Suprapubic skin (tissue), 4 donors: ENCODE data around the gene SGO2. TPM values are rescaled to one million over a fixed set of nuclear protein-coding genes. Genes with fewer than 3 reads are reported as not detected.

Experiments used
- DNase-seq, 2 donors: peaks; one replicate each; pipeline ENCODE4 v3.0.0-alpha.2; 2019; ENCODE audit warnings: low spot score in 2 of 2
- H3K27ac ChIP-seq: fragments of 200-600 bp; sonication (generic); one replicate; pipeline ENCODE4 v1.5.1; 2019
- H3K27me3 ChIP-seq: fragments of 200-600 bp; sonication (generic); one replicate; pipeline ENCODE4 v1.5.1; 2019
- H3K36me3 ChIP-seq: fragments of 200-600 bp; sonication (generic); one replicate; pipeline ENCODE4 v1.5.1; 2019
- H3K4me1 ChIP-seq: fragments of 200-600 bp; sonication (generic); one replicate; pipeline ENCODE4 v1.5.1; 2019
- H3K4me3 ChIP-seq: fragments of 200-600 bp; sonication (generic); one replicate; pipeline ENCODE4 v1.5.1; 2019; ENCODE audit warnings: mild to moderate bottlenecking
- H3K9me3 ChIP-seq: fragments of 200-600 bp; sonication (generic); one replicate; pipeline ENCODE4 v1.5.1; 2019
- CTCF ChIP-seq, 2 donors: fragments of 200-600 bp in 1 of 2; fragments of 450-650 bp in 1 of 2; sonication (generic) in 1 of 2; IDR thresholded peaks; one replicate each; pipeline ENCODE4 v1.5.1; 2016 to 2019; ENCODE audit warnings: antibody characterized with exemption in 2 of 2, mild to moderate bottlenecking in 1 of 2, moderate library complexity in 1 of 2
- EP300 ChIP-seq: sonication (generic); formaldehyde crosslinking; IDR thresholded peaks from one replicate; pipeline ENCODE4 v1.6.1; 2017; ENCODE audit warnings: antibody characterized with exemption
- POLR2A ChIP-seq, 2 donors: fragments of 450-650 bp; IDR thresholded peaks; one replicate each; pipeline ENCODE4 v1.6.1; 2017; ENCODE audit warnings: antibody characterized with exemption in 2 of 2, mild to moderate bottlenecking in 2 of 2, moderate library complexity in 2 of 2
- POLR2AphosphoS5 ChIP-seq, 3 donors: sonication (generic); formaldehyde crosslinking; IDR thresholded peaks; one replicate each; pipeline ENCODE4 v1.6.1; 2017; ENCODE audit warnings: antibody characterized with exemption in 3 of 3
- WGBS: methylation state at CpG from one replicate; pipeline ENCODE4 v1.1.5; 2018; 5-methylcytosine and 5-hydroxymethylcytosine counted together
- total RNA-seq, 4 donors: library from RNA; depleted of rRNA; stranded (reverse); fragments of >200 nt; gene quantifications; one replicate each; pipeline ENCODE4 v1.1.0, GENCODE V29; 2016

SGO2 gene
- total RNA-seq, 4 donors from 2014 or later = 2.0 to 3.5 (median 2.8) TPM

DNA sequence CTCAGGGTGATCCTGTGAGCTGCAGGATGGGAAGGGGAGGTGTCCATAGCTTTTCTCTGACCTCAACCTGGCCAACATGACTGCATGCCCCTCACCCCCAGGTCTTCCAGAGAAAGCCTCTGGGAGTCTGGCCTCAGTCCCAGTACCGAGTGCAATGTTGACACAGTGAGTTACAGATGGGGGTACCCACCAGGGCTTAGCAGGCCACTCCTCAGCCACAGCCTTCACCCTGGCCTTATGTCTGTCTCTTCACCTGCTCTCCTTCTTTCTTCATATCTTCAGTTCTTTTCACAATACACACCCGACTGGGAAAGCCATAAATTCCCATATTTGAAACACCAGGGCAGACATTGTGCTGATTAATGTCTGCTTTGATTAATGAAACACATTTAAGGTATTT, 93.3 kb downstream of the SGO2 start:
- Histone ChIP-seq H3K27ac (no peak overlapping the region), H3K27me3 (no peaks in the 10 kb centered on the region), H3K36me3 (peaks cover 15% of the 10 kb centered on the region), H3K4me1 (no peaks in the 10 kb centered on the region), H3K4me3 (no peak overlapping the region), H3K9me3 (no peaks in the 10 kb centered on the region)
- 59% methylated on average over 2 of the region's 2 CpGs for WGBS
- TF ChIP-seq POLR2A (IDR thresholded peaks at IDR 0.05) = no peak
- TF ChIP-seq EP300 = no peak
- no peak for TF ChIP-seq CTCF (IDR thresholded peaks at IDR 0.05)
- no peak for TF ChIP-seq POLR2AphosphoS5 (IDR thresholded peaks at IDR 0.05)
- no peak for DNase-seq

DNA sequence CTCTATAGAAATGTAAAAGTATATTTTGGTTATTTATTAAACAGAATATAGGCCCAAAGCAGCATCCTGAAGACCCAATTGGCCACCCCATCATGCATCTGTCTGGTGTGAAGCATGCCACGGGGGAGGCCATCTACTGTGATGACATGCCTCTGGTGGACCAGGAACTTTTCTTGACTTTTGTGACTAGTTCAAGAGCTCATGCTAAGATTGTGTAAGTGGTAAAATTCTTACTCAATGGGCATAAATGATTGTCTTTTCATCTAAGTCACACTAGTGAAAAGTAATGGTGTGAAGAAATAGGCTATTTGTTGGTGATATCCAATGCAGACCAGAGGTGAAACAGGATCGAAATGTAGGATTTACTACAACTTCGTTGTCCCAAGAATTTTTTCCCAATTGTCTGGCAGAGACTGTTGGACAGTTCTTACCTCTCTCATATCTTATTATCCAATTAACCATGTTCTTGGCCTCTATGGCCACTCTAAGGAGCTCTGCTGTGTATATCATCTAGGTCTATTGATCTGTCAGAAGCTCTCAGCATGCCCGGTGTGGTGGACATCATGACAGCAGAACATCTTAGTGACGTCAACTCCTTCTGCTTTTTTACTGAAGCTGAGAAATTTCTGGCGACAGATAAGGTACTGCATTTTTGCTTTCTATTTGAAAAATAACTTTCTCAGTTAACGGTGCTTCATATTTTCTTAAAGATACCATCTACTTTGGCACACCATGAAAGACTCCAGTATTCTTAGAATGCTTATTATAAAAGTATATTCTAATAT, 94.8 kb downstream of the SGO2 start:
- H3K27ac ChIP-seq = no peak overlapping the region
- H3K4me1 ChIP-seq = no peaks in the 10 kb centered on the region
- no peak for TF ChIP-seq POLR2A (IDR thresholded peaks at IDR 0.05)
- TF ChIP-seq POLR2AphosphoS5 (IDR thresholded peaks at IDR 0.05) = no peak
- no peak for TF ChIP-seq CTCF (IDR thresholded peaks at IDR 0.05)
- no peak for TF ChIP-seq EP300
- 91% methylated on average over 7 of the region's 7 CpGs for WGBS
- no peaks in the 10 kb centered on the region for H3K27me3 ChIP-seq
- peaks cover 20% of the 10 kb centered on the region for H3K36me3 ChIP-seq
- DNase-seq = no peak
- no peak overlapping the region for H3K4me3 ChIP-seq
- H3K9me3 ChIP-seq = no peaks in the 10 kb centered on the region

GRCh38 chr2:200622106-200622505, 96.1 kb downstream of the SGO2 start:
- no peak overlapping the region for H3K27ac ChIP-seq
- H3K9me3 ChIP-seq = no peaks in the 10 kb centered on the region
- no peak overlapping the region for H3K4me3 ChIP-seq
- WGBS = 80% methylated on average over 1 of the region's 1 CpG
- TF ChIP-seq POLR2A (IDR thresholded peaks at IDR 0.05) (no peak), CTCF (IDR thresholded peaks at IDR 0.05) (no peak), EP300 (no peak), POLR2AphosphoS5 (IDR thresholded peaks at IDR 0.05) (no peak)
- H3K4me1 ChIP-seq = no peaks in the 10 kb centered on the region
- DNase-seq = no peak
- H3K36me3 ChIP-seq = peaks cover 22% of the 10 kb centered on the region
- H3K27me3 ChIP-seq = no peaks in the 10 kb centered on the region

GRCh38 chr2:200624026-200624425, 98.0 kb downstream of the SGO2 start:
- Histone ChIP-seq H3K27ac (no peak overlapping the region), H3K36me3 (peaks cover 25% of the 10 kb centered on the region), H3K9me3 (no peaks in the 10 kb centered on the region), H3K4me1 (no peaks in the 10 kb centered on the region), H3K4me3 (no peak overlapping the region), H3K27me3 (no peaks in the 10 kb centered on the region)
- no peak for DNase-seq
- no peak for TF ChIP-seq CTCF (IDR thresholded peaks at IDR 0.05)
- TF ChIP-seq POLR2A (IDR thresholded peaks at IDR 0.05) = no peak
- TF ChIP-seq POLR2AphosphoS5 (IDR thresholded peaks at IDR 0.05) = no peak
- WGBS = 76% methylated on average over 2 of the region's 2 CpGs

GRCh38 chr2:200624658-200625057, 98.7 kb downstream of the SGO2 start:
- H3K27ac ChIP-seq = no peak overlapping the region
- WGBS = 90% methylated on average over 3 of the region's 3 CpGs
- no peaks in the 10 kb centered on the region for H3K4me1 ChIP-seq
- peaks cover 25% of the 10 kb centered on the region for H3K36me3 ChIP-seq
- no peak overlapping the region for H3K4me3 ChIP-seq
- no peak for TF ChIP-seq EP300
- TF ChIP-seq POLR2A (IDR thresholded peaks at IDR 0.05) = no peak
- TF ChIP-seq CTCF (IDR thresholded peaks at IDR 0.05) = no peak
- TF ChIP-seq POLR2AphosphoS5 (IDR thresholded peaks at IDR 0.05) = no peak
- H3K9me3 ChIP-seq = no peaks in the 10 kb centered on the region
- no peak for DNase-seq
- no peaks in the 10 kb centered on the region for H3K27me3 ChIP-seq
